ENCODE results near the gene ACP5. TPM values are rescaled to one million over a fixed set of nuclear protein-coding genes. Genes with fewer than 3 reads are reported as not detected.
A peak's percentile ranks its signal among the peaks of the same experiment; 100 is the strongest.

The ACP5 gene
- total RNA-seq, 1 donor from 2014 or later, result 18.0 TPM

DNA sequence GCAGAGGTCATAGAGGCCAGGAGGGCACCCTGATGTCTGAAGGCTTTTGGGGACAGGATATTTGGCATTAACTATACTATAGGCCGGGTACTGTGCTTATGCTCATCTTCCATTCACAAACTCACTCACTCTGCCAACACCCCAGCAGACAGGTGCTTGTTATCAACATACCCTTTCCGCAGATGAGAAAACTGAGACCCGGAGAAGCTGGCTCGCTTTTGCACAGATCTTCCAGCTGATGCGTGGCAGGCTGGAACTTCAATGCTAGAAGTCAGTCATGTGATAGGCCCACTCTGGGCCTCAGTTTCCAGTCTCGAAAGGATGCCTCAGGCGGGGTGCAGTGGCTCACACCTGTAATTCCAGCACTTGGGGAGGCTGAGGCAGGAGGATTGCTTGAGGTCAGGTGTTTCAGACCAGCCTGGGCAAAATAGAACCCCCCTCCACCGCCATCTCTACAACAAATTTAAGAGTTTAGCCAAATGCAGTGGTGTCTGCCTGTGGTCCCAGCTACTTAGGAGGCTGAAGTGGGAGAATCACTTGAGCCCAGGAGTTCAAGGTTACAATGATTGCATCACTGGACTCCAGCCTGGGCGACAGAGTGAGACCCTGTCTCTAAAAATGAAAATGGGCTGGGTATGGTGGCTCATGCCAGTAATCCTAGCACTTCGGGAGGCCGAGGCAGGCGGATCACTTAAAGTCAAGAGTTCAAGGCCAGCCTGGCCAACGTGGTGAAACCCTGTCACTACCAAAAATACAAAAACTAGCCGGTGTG is 29.3 kb downstream of the ACP5 start:
- DNase-seq (ENCODE audit: low spot score), result no peak

DNA sequence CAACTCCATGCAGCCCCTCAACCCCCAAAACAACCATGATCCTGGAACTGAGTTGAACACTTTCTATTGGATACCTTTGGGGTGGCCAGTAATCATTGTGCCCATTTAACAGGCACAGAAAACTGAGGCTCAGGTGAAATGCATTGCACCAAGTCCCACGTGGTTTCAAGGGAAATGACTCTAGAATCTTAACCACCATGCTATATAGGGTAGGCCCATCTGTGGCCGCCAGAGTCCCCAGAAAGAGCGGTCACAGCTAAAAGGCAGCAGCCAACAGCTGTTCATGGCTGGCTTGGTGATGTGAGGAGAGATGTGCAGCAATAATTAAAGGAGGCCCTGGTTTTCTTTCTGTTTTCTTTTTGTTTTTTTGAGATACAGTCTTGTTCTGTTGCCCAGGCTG is 36.2 kb downstream of the ACP5 start:
- no peak for DNase-seq (ENCODE audit: low spot score)

DNA sequence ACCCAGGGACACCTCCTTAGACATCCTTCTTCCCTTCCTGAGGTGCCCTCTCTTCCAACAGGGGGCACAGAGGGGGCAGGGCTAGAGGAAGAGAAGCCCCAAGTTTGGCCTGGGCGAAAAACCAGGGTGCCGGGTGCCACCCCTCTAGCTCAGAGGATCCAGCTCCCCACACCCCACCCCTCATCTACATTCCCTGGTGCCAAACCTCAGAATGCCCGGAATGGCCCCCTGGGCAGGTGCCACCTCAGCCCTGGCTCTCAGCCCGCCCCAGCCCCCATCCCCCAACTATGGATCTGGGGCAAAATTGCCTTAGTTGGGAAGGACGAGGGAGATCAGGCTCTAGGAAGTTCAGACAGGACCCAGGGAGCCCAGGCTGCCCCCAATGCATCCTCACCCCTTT is 36.8 kb downstream of the ACP5 start:
- no peak for DNase-seq (ENCODE audit: low spot score)

DNA sequence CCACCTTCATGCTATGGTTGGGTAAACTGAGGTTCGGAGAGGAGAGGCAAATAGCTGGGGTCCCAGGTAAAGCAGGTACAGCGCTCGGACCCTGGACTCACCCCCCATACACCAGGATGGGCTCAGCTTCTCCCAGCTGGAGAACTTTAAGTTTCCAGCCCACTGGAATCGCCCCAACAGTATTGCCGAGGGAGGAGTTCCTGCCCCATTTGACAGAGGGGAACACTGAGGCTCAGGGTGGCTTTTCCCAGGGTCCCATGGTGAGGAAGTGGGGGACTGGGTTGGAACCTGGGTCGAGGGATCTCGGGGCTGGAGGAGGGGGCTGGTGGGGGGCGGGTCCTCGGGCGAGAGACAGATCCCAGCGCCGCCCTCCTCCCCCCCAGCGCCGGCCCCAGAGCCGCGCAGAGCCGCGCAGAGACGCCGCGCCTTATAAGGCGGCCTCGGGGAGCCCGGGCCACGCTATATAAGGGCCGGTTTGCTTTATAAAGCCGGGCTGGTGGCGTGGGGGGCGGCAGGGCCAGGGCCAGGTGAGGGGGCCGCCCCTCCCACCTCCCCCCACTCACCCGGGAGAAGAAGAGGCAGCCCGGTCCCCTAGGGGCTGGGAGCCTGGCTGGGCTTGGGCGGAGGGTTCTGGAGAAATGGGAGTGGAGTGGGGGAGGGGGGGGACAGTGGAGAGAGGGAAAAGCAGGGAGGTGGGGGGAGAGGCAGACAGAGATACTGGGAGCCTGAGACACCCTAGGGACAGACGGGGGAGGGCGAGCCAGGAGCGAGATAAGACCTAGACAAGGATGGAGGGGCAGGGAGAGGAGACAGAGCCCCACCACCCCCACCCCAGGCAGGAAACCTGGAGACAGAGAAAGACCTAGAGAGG is 37.7 kb downstream of the ACP5 start:
- no peak for DNase-seq (ENCODE audit: low spot score)

DNA sequence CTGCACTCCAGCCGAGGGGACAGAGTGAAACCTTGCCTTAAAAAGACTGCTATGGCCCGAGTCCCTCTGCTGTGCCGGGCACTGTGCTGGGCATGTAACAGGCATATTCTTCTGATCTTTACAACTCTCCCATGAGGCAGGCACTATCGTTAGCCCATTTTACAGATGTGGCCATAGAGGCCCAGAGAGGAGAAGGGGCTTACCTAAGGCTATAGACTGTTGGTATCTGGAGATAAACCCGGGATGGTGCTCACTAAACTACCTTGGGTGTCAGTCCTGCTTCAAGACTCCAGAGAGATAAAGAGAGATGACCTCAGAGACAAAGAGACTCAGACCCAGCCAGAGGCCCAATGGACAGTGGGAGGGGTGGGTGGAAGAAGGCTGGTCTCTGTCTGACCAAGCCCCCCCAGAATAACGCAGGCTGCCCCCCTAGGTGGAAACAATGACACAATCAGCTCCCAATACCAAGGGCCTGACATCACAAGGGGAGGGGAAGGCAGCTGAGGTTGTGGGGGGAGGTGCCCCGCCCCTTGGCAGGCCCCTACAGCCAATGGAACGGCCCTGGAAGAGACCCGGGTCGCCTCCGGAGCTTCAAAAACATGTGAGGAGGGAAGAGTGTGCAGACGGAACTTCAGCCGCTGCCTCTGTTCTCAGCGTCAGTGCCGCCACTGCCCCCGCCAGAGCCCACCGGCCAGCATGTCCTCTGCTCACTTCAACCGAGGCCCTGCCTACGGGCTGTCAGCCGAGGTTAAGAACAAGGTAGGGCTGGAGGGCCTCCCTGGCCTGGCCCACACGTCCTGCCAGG is 39.0 kb downstream of the ACP5 start, which contains the start of gene CNN1:
CNN1 (plus strand) TSS at position 620 of the 805 bp plus-strand sequence; CDS start at position 697, 77 bp downstream.
- DNase-seq (ENCODE audit: low spot score), result peak; percentile 72

DNA sequence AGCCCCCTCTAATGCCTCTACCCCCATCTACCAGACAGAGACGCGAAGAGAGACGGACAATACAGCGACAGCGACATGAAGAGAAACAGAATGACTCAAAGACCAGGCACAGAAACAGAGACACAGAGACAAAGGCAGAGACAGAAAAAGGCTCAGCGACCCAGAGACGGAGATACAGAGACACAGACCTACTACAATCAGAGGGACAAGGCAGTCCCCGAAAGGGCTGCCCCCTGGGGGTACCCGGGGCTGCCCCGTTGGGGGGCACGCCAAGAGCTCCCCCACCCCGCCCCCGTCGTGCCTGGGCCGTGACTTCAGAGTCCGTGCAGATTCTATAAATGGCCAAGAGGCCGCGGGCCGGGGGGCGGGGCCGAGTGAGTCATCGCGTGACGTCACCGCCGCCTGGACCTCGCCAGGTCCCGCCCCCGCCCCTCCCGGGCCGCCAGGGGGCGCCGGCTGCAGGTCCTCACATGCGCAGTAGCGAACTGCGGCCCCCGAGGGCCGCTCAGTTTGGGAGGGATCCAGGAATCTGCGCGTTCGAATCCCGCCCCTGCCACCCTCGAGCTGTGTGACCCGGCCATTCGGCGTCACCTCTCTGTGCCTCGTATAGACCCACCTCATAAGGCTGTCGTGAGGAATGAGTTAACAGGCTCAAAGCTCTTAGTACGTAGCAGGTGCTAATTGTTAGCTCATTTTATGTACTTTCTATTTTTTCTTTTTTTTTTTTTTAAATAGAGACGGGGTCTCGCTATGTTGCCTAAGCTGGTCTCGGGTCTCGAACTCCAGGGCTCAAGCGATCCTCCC is 41.5 kb downstream of the ACP5 start:
- DNase-seq (ENCODE audit: low spot score), result peak; percentile 91

DNA sequence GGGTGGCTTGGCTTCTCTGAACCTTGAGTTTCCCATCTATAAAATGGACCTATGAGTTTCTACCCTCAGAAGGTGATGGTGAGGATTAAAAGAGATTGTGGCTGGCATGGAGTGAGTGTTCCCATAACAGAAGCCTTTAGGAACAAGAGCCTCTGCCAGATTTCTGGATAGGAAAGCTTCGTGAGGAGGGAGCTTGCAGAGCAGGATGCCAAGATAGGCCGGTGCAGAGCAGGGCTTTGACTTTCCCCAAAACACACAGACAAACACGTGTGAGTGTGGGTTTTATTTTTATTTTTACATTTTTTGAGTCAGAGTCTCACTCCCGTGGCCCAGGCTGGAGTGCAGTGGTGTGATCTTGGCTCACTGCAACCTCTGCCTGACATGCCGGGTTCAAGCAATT is 42.5 kb downstream of the ACP5 start:
- DNase-seq (ENCODE audit: low spot score), result no peak

DNA sequence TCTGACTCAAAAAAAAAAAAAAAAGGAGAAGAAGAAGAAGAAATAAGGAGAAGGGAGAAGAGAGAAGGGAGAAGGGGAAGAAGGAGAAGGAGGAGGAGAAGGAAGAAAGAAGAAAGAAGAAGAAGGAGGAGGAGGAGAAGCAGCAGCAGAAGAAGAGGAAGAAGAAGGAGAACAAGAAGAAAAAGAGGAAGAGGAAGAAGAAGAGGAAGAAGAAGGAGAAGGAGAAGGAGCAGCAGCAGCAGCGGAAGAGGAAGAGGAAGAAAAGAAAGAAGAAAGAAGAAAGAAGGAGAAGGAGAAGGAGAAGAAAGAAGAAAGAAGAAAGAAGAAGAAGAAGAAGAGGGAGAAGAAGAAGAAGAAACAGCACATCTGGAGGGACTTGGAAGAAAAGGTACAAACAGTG is 42.9 kb downstream of the ACP5 start:
- DNase-seq (ENCODE audit: low spot score), result no peak

DNA sequence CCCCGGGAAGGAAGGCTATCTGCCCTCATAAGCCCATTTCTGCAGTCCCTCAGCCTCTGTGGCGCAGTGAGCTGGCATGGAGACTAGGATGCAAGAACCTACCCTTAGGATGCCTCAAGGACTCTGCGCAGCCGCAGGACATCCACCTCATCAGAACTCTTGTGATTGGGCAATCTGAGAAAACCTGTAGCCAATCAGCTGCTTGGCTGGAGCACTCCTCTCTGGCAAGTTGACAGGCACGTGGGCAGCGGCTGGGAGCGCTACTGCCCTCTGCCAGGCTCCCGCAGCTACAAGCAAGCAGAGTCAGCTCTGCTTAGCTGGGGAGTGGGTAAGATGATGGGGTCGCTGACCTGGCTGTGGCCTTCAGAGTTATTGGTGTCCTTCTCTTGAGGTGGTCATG is 47.0 kb downstream of the ACP5 start:
- DNase-seq (ENCODE audit: low spot score), result peak; percentile 83

DNA sequence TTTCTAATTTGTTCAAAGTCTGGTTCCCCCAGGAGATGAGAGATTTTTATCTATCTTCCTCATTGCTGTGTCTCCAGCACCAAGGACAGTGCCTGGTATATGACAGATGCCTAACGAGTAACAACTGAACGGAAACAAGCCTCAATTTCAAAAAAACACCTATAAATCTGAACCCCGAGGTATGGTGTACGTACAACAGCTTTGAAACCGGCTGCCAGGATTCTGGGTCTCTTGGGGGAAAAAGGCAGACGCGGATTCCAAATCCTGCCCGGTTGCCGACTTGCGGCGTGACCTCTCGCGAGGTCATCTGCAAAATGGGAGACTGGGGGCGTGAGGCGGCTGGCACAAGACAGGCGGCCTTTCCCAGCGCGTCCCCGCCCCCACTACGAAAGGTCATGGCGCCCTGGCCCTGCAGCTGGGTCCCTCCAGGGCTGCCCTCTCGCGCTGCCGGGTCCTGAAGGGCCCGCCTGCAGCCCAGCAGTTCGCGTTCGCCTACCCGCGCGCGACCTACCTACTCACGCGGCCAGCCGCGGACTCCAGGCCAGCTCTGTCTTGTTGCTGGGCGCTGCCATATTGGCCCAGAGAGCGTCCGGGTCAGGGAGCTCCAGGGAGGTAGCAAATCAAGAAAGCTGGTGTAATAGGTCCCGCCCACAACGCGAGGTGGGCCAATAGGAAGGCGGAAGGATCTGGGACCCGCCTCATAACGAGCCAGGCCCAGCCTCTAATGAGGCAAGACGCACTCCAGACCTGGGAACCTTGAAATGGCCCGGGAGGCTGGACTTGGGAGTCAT is 48.7 kb downstream of the ACP5 start, which contains the start of gene ECSIT:
ECSIT (minus strand) TSS at position 584 of the 791 bp plus-strand sequence. CDS start 9,964 bp downstream, outside the sequence.
- DNase-seq (ENCODE audit: low spot score), result peak; percentile 98

Other genes starting within 250 kb of the ACP5 start
- 41.9 TPM for gene RAB3D, start 238.0 kb downstream of the ACP5 start, total RNA-seq
- 136 TPM for gene TMEM205, start 231.4 kb downstream of the ACP5 start, total RNA-seq
- gene CCDC159, start 231.1 kb downstream of the ACP5 start, total RNA-seq, result 66.1 TPM
- gene PLPPR2, start 222.2 kb downstream of the ACP5 start, total RNA-seq, result 34.2 TPM
- gene SWSAP1, start 203.0 kb downstream of the ACP5 start, total RNA-seq, result 4.9 TPM
- 17.8 TPM for gene EPOR, start 193.3 kb downstream of the ACP5 start, total RNA-seq
- gene RGL3, start 158.3 kb downstream of the ACP5 start, total RNA-seq, result 72.0 TPM
- gene ODAD3, start 142.5 kb downstream of the ACP5 start, total RNA-seq, result 1.4 TPM
- gene PRKCSH, start 142.0 kb downstream of the ACP5 start, total RNA-seq, result 357 TPM
- gene ELAVL3, start 96.6 kb downstream of the ACP5 start, total RNA-seq, result 0.20 TPM
- gene ZNF653, start 71.8 kb downstream of the ACP5 start, total RNA-seq, result 13.8 TPM
- gene ECSIT, start 48.5 kb downstream of the ACP5 start, total RNA-seq, result 52.9 TPM
- gene CNN1, start 38.8 kb downstream of the ACP5 start, total RNA-seq, result 1,051 TPM
- gene ELOF1, start 18.4 kb downstream of the ACP5 start, total RNA-seq, result 53.8 TPM
- gene ZNF627, start 19.8 kb upstream of the ACP5 start, total RNA-seq, result 13.9 TPM
- 8.7 TPM for gene ZNF823, start 161.3 kb upstream of the ACP5 start, total RNA-seq
- 6.6 TPM for gene ZNF441, start 189.4 kb upstream of the ACP5 start, total RNA-seq
- 3.9 TPM for gene ZNF491, start 220.9 kb upstream of the ACP5 start, total RNA-seq
- 14.1 TPM for gene ZNF440, start 236.6 kb upstream of the ACP5 start, total RNA-seq